Skeletal muscle cell (primary cell): ENCODE data around the gene CDIPT.
"Not testable (repeated sequence)": the region's sequence is repeated elsewhere in the genome, so short reads cannot be mapped to it uniquely, and the experiment has no call there.

ENCODE experiments used
- DNase-seq: peaks from one replicate; pipeline ENCODE4 v3.0.0-alpha.2; 2010; ENCODE audit warnings: low read depth
- H3K4me3 ChIP-seq: 2 replicates; pipeline ENCODE4 v1.5.1; 2011; ENCODE audit warnings: low read depth, mild to moderate bottlenecking, control low read depth, low read length, moderate library complexity

Gene CDIPT

DNA sequence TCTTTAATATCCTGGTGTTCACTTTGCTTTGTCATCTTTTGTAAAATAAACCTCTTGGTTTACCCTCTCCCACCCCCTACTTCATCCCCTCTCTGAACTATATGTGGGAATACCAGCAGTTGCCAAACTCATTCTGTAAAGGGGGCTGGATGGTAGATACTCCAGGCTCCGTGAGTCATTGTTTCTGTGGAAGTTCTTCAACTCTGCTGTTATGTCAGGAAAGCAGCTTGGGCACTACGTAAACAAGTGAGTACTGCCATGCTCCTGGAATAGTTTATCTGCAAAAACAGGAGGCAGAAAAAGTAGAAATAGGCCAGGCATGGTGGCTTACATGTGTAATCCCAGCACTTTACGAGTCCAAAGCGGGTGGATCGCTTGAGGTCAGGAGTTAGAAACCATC is 25.2 kb downstream of the CDIPT start:
- DNase-seq = no peak
- H3K4me3 ChIP-seq = no peak overlapping the region

DNA sequence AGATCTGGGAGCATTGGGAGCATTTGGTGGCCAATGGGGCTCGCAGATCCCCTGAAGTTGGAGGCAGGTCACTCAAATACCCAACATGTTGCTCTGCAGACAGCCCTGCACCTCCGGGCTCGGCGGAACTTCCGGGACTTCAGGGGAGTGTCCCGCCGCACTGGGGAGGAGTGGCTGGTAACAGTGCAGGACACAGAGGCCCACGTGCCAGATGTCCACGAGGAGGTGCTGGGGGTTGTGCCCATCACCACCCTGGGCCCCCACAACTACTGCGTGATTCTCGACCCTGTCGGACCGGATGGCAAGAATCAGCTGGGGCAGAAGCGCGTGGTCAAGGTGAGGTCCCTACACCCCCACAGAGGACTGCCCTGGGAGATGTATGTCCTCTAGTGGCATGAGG is 26.4 kb downstream of the CDIPT start:
- no peak for DNase-seq
- no peak overlapping the region for H3K4me3 ChIP-seq

GRCh38 chr16:29835926-29836325 is 27.1 kb downstream of the CDIPT start:
- H3K4me3 ChIP-seq = no peak overlapping the region
- no peak for DNase-seq

DNA sequence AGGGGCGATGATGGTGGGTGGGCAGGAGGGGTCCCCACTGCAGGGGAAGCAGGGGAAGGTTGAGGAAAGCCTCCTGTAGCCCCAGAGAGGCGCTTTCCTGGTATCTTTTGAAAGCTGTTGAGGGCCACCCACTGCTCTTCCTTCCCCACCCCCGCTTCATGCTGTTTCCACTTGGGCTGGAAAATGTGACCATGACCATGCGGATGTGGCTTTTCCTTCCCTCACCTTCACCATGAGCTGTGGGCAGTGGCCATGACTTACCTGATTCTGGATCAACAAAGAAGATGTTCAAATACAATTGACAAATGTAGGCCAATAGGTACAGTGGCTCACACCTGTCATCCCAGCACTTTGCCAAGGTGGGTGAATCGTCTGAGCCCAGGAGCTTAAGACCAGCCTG is 28.9 kb downstream of the CDIPT start:
- H3K4me3 ChIP-seq = no peak overlapping the region
- DNase-seq = no peak

DNA sequence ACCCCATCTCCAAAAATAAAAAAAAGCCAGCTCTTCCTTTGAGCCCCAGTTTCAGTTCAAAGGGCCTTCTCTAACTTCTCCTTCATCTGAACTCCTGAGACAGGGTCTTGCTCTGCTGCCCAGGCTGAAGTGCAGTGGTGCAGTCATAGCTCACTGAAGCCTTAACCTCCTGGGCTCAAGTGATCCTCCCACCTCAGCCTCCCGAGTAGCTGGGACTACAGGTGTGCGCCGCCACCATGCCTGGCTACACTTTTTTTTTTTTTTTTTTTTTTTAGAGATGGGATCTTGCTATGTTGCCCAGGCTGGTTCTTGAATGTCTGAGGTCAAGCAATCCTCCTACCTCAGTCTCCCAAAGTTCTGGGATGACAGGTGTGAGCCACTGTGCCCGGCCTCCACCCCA is 29.8 kb downstream of the CDIPT start:
- not testable (repeated sequence) for H3K4me3 ChIP-seq, DNase-seq

DNA sequence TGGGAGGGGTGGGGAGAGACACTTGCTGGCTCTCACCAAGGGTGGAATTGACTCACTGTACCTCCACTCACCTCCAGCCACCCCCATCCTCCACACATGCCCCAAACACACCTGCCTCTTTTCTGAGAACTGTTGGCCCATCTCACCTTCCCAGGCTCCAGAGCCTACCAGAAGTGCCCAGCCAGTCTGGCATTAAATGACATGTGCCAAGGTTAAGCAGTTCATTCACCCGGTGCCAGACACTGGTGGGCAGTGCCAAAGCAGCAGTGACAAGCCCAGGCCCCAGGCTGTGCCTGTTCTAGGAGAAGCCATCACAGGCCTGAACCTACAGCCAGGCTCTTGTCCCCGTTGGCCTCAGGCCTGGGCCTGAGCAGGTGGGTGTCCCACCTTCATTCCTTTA is 31.5 kb downstream of the CDIPT start:
- DNase-seq = no peak
- no peak overlapping the region for H3K4me3 ChIP-seq

DNA sequence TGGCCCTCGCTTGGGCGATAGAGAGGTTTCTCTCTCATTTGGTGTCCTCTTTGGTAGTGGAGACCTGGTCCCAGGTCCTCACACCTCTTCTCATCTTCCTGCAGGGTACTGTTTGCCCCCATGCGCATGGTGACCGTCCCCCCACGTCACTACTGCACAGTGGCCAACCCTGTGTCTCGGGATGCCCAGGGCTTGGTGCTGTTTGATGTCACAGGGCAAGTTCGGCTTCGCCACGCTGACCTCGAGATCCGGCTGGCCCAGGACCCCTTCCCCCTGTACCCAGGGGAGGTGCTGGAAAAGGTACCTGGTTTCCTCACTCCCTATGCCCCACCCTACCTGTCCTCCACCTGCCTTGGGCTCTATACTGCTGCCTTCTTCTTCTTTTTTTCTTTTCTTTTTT is 32.3 kb downstream of the CDIPT start:
- no peak for DNase-seq
- no peak overlapping the region for H3K4me3 ChIP-seq

DNA sequence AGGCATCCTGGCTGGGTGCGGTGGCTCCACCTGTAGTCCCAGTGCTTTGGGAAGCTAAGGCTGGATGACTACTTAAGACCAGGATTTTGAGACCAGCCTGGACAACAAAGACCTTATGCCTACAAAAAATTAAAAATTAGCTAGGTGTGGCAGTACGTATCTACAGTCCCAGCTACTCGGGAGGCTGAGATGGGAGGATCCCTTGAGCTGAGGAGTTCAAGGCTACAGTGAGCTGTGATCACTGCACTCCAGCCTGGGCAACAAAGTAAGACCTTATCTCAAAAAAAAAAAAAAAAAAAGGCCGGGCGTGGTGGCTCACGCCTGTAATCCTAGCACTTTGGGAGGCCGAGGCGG is 36.7 kb downstream of the CDIPT start:
- no peak overlapping the region for H3K4me3 ChIP-seq
- no peak for DNase-seq

GRCh38 chr16:29825145-29826044 is 37.6 kb downstream of the CDIPT start:
- no peak overlapping the region for H3K4me3 ChIP-seq
- DNase-seq = no peak

DNA sequence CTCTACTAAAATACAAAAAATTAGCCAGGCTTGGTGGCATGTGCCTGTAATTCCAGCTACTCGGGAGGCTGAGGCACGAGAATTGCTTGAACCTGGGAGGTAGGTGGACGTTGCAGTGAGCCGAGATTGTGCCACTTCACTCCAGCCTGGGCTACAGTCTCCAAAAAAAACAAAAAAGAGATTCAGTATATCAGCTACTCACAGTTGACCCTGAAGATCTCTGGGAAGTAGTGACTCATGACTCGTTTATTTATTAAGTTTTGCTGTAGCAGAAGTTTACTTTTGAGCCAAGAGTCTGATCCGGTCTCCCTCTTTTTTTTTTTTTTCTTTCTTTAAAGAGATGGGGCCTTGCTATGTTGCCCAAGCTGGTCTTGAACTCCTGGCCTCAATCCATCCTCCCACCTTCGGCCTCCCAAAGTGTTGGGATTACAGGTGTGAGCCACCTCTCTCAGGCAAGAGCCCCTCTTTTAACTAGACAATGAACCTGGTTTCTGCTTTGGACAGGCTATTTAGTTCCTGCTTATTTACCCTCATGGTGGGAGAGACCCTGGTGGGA is 38.4 kb downstream of the CDIPT start:
- no peak overlapping the region for H3K4me3 ChIP-seq
- no peak for DNase-seq

DNA sequence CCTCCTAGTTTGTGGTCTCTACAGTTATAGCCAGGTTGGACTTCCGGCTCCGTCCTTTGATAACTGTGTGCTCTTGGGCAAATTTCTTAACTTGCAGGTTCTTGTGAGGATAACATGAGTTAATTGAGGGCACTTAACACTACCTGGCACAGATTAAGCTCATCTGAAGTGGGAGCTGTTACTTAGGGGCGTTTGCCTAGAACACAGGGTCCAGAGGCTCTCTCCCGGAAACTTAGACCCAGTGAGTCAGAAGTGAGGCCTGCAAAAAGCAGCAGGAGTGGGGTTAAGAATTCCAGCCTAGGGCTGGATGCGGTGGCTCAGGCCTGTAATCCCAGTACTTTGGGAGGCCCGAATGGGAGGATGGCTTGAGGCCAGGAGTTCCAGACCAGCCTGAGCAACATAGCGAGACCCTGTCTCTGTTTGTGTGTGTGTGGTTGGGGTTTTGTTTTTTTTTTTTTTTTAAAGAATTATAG is 41.3 kb downstream of the CDIPT start:
- DNase-seq = no peak
- H3K4me3 ChIP-seq = peak overlapping the region; percentile 74

DNA sequence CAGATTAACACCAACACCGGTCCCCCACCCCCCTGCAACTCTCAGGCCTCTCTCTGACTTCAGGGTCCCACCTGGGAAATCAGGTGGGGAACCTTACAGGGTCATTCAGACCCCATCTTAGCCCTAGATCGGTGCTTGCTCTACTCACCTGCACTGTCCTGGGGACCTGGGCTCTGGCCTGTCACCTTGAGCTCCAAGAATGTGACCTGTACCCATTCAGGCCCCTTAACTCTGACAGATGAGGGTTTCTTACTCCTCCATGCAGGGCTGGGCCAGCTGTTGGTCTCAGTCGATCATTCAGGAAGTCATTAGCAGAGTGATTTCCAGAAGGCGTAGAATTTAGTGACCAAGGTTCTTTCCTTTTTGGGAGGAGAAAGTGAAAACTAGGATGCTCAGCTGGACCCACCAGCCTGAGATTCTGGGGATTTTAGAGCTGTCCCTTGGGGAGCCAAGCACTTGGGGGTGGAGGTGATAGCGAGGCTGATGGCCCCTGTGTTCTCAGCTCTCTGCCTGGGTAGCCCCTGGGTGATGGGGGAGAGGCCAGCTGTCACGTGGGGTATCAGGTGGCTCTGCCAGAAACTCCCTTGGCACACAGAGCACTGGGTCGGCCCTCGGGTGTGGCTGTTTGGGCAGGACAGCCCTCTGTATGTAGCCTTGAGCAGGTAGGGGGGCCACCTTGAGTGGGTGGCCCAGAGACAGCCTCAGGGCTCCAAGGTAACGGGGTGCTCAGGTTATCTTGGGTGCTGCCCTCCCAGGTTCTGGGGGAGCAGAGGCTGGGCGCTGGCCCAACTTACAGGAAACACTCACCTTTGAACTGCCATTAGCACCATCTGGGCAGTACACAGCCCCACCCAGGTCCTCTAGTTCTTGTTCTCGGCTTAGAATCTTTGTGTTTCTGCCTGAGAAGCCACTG is 42.0 kb downstream of the CDIPT start:
- DNase-seq = no peak
- peak overlapping the region; percentile 74 for H3K4me3 ChIP-seq

DNA sequence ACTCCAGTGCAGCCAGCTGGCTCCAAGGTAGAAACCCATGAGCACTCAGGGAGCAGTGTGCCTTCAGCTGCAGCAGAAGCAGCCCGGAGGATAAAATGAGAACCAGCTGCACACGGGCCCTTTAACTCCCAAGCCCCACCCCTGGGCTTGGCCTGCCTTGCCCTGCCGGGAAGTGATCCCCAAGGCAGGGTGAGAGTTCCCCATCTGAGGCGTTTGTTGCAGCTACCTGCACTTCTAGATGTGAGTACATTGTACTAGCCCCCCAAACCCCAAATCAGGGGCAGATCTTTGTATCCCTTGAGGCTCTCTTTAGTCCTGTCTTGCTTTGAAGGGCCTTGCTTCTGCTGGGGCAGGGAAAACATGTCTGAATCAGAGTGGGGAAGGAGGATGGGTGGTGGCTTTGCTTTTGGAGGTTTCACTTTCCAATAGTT is 42.7 kb downstream of the CDIPT start, which contains the start of gene MVP:
MVP (plus strand) TSS at position 192 of the 431 bp plus-strand sequence. CDS start 10,088 bp downstream, outside the sequence.
- H3K4me3 ChIP-seq = peak within 1 kb of the TSS; percentile 74
- DNase-seq = no peak

- no peak overlapping the region for H3K4me3 ChIP-seq
- no peak for DNase-seq
Observed at GRCh38 chr16:29819506-29819905, 43.5 kb downstream of the CDIPT start.

GRCh38 chr16:29818082-29818481 is 44.9 kb downstream of the CDIPT start:
- DNase-seq = no peak
- no peak overlapping the region for H3K4me3 ChIP-seq

DNA sequence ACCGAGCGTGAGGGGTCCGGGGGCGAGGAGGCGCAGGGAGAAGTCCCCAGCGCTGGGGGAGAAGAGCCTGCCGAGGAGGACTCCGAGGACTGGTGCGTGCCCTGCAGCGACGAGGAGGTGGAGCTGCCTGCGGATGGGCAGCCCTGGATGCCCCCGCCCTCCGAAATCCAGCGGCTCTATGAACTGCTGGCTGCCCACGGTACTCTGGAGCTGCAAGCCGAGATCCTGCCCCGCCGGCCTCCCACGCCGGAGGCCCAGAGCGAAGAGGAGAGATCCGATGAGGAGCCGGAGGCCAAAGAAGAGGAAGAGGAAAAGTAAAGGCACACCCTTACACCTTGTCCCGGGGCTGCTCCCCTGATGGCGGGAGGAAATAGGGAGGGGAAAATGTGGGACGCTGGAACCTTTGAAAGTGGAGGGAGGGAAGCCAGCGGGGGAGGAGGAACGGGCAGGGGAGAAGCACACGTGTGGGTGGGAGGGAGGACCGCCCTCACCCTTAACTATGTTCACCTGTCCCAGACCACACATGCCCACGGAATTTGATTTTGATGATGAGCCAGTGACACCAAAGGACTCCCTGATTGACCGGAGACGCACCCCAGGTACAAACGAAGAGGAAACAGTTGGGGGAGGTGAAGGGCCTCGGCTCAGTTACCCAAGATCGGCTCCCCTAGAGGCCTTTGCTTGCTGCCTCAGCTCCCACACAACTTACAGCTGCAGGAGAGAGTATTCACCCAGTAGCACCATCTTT is 46.2 kb downstream of the CDIPT start:
- no peak for DNase-seq
- peak overlapping the region; percentile 82 for H3K4me3 ChIP-seq

DNA sequence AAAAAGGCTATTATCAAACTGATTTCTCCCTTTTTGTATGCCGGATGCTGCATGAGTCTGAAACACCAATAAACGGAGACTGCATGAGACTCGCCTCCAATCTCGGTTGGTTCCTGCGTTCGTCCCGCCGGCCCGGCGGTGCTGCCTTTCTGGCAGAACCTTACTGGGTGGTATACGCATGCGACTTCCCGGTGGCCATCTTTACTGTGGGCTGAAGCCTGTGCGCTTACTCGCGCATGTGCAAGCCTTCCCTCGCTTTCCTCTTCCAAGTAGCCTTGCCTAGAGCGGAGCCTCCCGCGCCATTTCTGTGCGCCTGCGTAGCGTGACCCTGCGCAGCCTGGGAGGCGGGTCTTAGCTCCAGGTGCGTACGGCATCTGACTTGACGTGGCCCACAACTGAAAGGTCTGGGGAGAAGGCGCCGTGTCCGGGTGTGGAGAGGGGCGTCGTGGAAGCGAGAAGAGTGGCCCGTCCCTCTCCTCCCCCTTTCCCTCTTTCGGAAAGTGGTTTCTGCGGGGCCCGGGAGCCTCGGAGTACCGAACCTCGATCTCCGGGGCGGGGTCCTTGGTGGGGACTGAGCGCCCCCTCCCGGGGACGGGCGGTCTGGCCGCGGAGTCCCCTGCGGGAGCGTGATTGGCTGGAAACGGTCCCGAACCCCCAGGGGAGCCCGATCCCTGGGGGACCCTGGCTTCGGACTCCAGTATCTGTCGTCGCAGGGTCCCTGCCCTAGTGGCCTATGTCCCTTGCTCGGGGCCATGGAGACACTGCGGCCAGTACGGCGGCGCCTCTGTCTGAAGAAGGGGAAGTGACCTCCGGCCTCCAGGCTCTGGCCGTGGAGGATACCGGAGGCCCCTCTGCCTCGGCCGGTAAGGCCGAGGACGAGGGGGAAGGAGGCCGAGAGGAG is 47.0 kb downstream of the CDIPT start, which contains the start of gene PAGR1:
PAGR1 (plus strand) TSS at position 360 of the 901 bp plus-strand sequence; CDS start at position 734, 374 bp downstream.
- DNase-seq = peak; percentile 99
- H3K4me3 ChIP-seq = peak within 1 kb of the TSS; percentile 82

GRCh38 chr16:29815032-29815721 is 47.8 kb downstream of the CDIPT start:
- peak overlapping the region; percentile 82 for H3K4me3 ChIP-seq
- no peak for DNase-seq
